Measurements from ENCODE around the gene NAA20. TPM values are rescaled to one million over a fixed set of nuclear protein-coding genes. Genes with fewer than 3 reads are reported as not detected.
"Not testable (repeated sequence)": the region's sequence is repeated elsewhere in the genome, so short reads cannot be mapped to it uniquely, and the experiment has no call there.

Gene NAA20
- total and polyA plus RNA-seq, 8 donors: 48.7 to 73.3 (median 65.6) TPM

GRCh38 chr20:20000211-20000968 lies 16.8 kb upstream of the NAA20 start:
- intact Hi-C loops (cut with DNase I): loop anchor here in 1 of 2 donors (10.0 kb wide), 1 partner anchor 306 kb away; no protein-coding TSS in a partner anchor
- Histone ChIP-seq H3K36me3 (peaks cover 0 to 67% of the 10 kb centered on the region in 2 donors), H3K27me3 (no peaks in the 10 kb centered on the region), H3K9me3 (no peaks in the 10 kb centered on the region), H3K4me1 (peaks cover 16 to 81% of the 10 kb centered on the region in 2 donors), H3K27ac (no peak overlapping the region), H3K4me3 (no peak overlapping the region)
- no peak for DNase-seq
- no peak for TF ChIP-seq CTCF (IDR thresholded peaks at IDR 0.05)
- ATAC-seq: peak; percentile 9

- TF ChIP-seq CTCF (IDR thresholded peaks at IDR 0.05): no peak
- H3K27ac ChIP-seq: peak overlapping the region; percentile 37 to 75
- H3K27me3 ChIP-seq: no peaks in the 10 kb centered on the region
- peaks cover 16 to 65% of the 10 kb centered on the region in 2 donors for H3K4me1 ChIP-seq
- DNase-seq (no peak), ATAC-seq (peak; percentile 33)
- no peak overlapping the region for H3K4me3 ChIP-seq
- intact Hi-C loops (cut with DNase I): loop anchor here in 1 of 2 donors (10.0 kb wide), 1 partner anchor 308 kb away; no protein-coding TSS in a partner anchor
- H3K36me3 ChIP-seq: peaks cover 0 to 53% of the 10 kb centered on the region in 2 donors
- no peaks in the 10 kb centered on the region for H3K9me3 ChIP-seq
Observed at GRCh38 chr20:20002101-20002998, 14.8 kb upstream of the NAA20 start.

GRCh38 chr20:20003031-20003954 lies 13.9 kb upstream of the NAA20 start:
- Histone ChIP-seq H3K27me3 (no peaks in the 10 kb centered on the region), H3K4me3 (peak overlapping the region in 1 of 2 donors; percentile 5), H3K27ac (peak overlapping the region; percentile 37 to 75), H3K36me3 (peaks cover 0 to 43% of the 10 kb centered on the region in 2 donors), H3K4me1 (peaks cover 16 to 58% of the 10 kb centered on the region in 2 donors), H3K9me3 (no peaks in the 10 kb centered on the region)
- peak; percentile 58 for ATAC-seq
- intact Hi-C loops (cut with DNase I): loop anchor here in 1 of 2 donors (10.0 kb wide), 1 partner anchor 308 kb away; no protein-coding TSS in a partner anchor
- no peak for TF ChIP-seq CTCF (IDR thresholded peaks at IDR 0.05)
- DNase-seq: peak in 3 of 4 donors; percentile 45 to 54 (median 50)

GRCh38 chr20:20003955-20004322 lies 13.2 kb upstream of the NAA20 start:
- peak overlapping the region; percentile 37 to 75 for H3K27ac ChIP-seq
- peaks cover 0 to 37% of the 10 kb centered on the region in 2 donors for H3K36me3 ChIP-seq
- H3K27me3 ChIP-seq, DNase-seq, ATAC-seq, H3K9me3 ChIP-seq: not testable (repeated sequence)
- peaks cover 16 to 60% of the 10 kb centered on the region in 2 donors for H3K4me1 ChIP-seq
- intact Hi-C loops (cut with DNase I): loop anchor here in 1 of 2 donors (10.0 kb wide), 1 partner anchor 309 kb away; no protein-coding TSS in a partner anchor
- H3K4me3 ChIP-seq: peak overlapping the region in 1 of 2 donors; percentile 5

GRCh38 chr20:20005342-20005741 lies 11.8 kb upstream of the NAA20 start:
- H3K27me3 ChIP-seq: no peaks in the 10 kb centered on the region
- H3K36me3 ChIP-seq: peaks cover 0 to 23% of the 10 kb centered on the region in 2 donors
- H3K9me3 ChIP-seq: no peaks in the 10 kb centered on the region
- H3K4me3 ChIP-seq: no peak overlapping the region
- peaks cover 16 to 52% of the 10 kb centered on the region in 2 donors for H3K4me1 ChIP-seq
- ATAC-seq (no peak), DNase-seq (no peak)
- no peak overlapping the region for H3K27ac ChIP-seq
- intact Hi-C loops (cut with DNase I): loop anchor here in 1 of 2 donors (10.0 kb wide), 1 partner anchor 311 kb away; no protein-coding TSS in a partner anchor
- no peak for TF ChIP-seq CTCF (IDR thresholded peaks at IDR 0.05)
